ENCODE data around the gene CYTH2. TPM values are rescaled to one million over a fixed set of nuclear protein-coding genes. Genes with fewer than 3 reads are reported as not detected.

Gene CYTH2
- total and polyA plus RNA-seq, 2 experiments from 2014 or later: 41.1 to 60.4 TPM

GRCh38 chr19:48428670-48429069 lies 40.5 kb upstream of the CYTH2 start:
- H3K4me1 ChIP-seq (ENCODE audit: insufficient read depth): peaks cover 4% of the 10 kb centered on the region
- 0 out of 2 replicates have a peak, but pooled peaks cover 2% of the 10 kb centered on the region for H3F3A ChIP-seq (replicated peaks; ENCODE audit: low read depth)
- Mint-ChIP-seq H3K27ac (no peak overlapping the region), H3K27me3 (ENCODE audit: insufficient read depth, low read depth, poor library complexity) (peaks cover 3% of the 10 kb centered on the region), H3K4me1 (peaks cover 9% of the 10 kb centered on the region), H3K36me3 (ENCODE audit: low read depth) (peaks cover 22% of the 10 kb centered on the region), H3K4me3 (no peak overlapping the region; the same call in 2 of the 3 replicates), H3K9me3 (peaks cover 3% of the 10 kb centered on the region; the same call in 1 of the 3 replicates)
- no peak for DNase-seq (ENCODE audit: low spot score)
- no peaks in the 10 kb centered on the region for H3K79me2 ChIP-seq (replicated peaks; ENCODE audit: insufficient read depth)
- ATAC-seq: no peak
- H3K27ac ChIP-seq (ENCODE audit: low read depth): 0 out of 2 replicates have a peak overlapping the region, but pooled peaks have one; percentile 45
- H3K36me3 ChIP-seq (ENCODE audit: insufficient read depth): 0 out of 2 replicates have a peak, but pooled peaks cover 3% of the 10 kb centered on the region
- no peak overlapping the region for H3K4me2 ChIP-seq
- H3K4me3 ChIP-seq: no peak overlapping the region
- no peak for TF ChIP-seq EZH2phosphoT487 (IDR thresholded peaks at IDR 0.05; ENCODE audit: unreplicated experiment)
- TF ChIP-seq EZH2 (IDR thresholded peaks at IDR 0.05; ENCODE audit: low read depth, unreplicated experiment): no peak
- no peak for TF ChIP-seq CREB1 (CRISPR knock-in tag; IDR thresholded peaks at IDR 0.05; ENCODE audit: low read depth)
- no peak for TF ChIP-seq ZNF114 (CRISPR knock-in tag; IDR thresholded peaks at IDR 0.05)
- no peak for TF ChIP-seq ETS1 (IDR thresholded peaks at IDR 0.05)
- TF ChIP-seq POLR2AphosphoS5 (IDR thresholded peaks at IDR 0.05; ENCODE audit: low read depth): no peak
- no peak for TF ChIP-seq STAT1 (IDR thresholded peaks at IDR 0.05; ENCODE audit: unreplicated experiment)
- no peak for TF ChIP-seq ZNF462 (CRISPR knock-in tag; IDR thresholded peaks at IDR 0.05)
- no peak for TF ChIP-seq ZNF331 (CRISPR knock-in tag; IDR thresholded peaks at IDR 0.05; ENCODE audit: low read depth)
- H3K9me2 ChIP-seq (ENCODE audit: insufficient read depth): no peaks in the 10 kb centered on the region
- H3K27me3 ChIP-seq (ENCODE audit: insufficient read depth): no peaks in the 10 kb centered on the region
- H2AFZ ChIP-seq: no peak overlapping the region
- no peaks in the 10 kb centered on the region for H4K20me1 ChIP-seq (replicated peaks; ENCODE audit: insufficient read depth)

Data from GM23338 (cell line).